ENCODE results near the gene ADAP2. TPM values are rescaled to one million over a fixed set of nuclear protein-coding genes. Genes with fewer than 3 reads are reported as not detected.
"Not testable (repeated sequence)": the region's sequence is repeated elsewhere in the genome, so short reads cannot be mapped to it uniquely, and the experiment has no call there.

The ADAP2 gene
- total RNA-seq, 2 experiments from 2014 or later = 0.92 to 1.5 TPM

GRCh38 chr17:30957741-30958140 is 36.0 kb downstream of the ADAP2 start:
- CTCF ChIA-PET = no interaction called here
- Mint-ChIP-seq H3K4me3 (no peak overlapping the region), H3K27me3 (peaks cover 3% of the 10 kb centered on the region), H3K4me1 (ENCODE audit: low read depth) (peaks cover 5% of the 10 kb centered on the region), H3K27ac (no peak overlapping the region), H3K9me3 (no peaks in the 10 kb centered on the region), H3K36me3 (ENCODE audit: low read depth) (no peaks in the 10 kb centered on the region)
- intact Hi-C loops (cut with micrococcal nuclease) = no loop called here
- DNase-seq = no peak
- POLR2A ChIA-PET = no interaction called here
- no peak for ATAC-seq
- TF ChIP-seq CTCF (IDR thresholded peaks at IDR 0.05) = no peak

GRCh38 chr17:30958187-30958586 is 36.4 kb downstream of the ADAP2 start:
- Mint-ChIP-seq H3K27ac (no peak overlapping the region), H3K27me3 (peaks cover 3% of the 10 kb centered on the region), H3K4me1 (ENCODE audit: low read depth) (peaks cover 5% of the 10 kb centered on the region), H3K36me3 (ENCODE audit: low read depth) (no peaks in the 10 kb centered on the region), H3K4me3 (no peak overlapping the region), H3K9me3 (no peaks in the 10 kb centered on the region)
- intact Hi-C loops (cut with micrococcal nuclease) = no loop called here
- ATAC-seq (no peak), DNase-seq (no peak)
- TF ChIP-seq CTCF (IDR thresholded peaks at IDR 0.05) = no peak
- CTCF ChIA-PET = no interaction called here
- POLR2A ChIA-PET = no interaction called here

- ATAC-seq = peak; percentile 27
Observed at GRCh38 chr17:30961209-30962188, 39.8 kb downstream of the ADAP2 start.

GRCh38 chr17:30964312-30964711 is 42.6 kb downstream of the ADAP2 start:
- H3K4me3 Mint-ChIP-seq; H3K36me3 Mint-ChIP-seq (ENCODE audit: low read depth); DNase-seq; CTCF ChIA-PET; H3K27me3 Mint-ChIP-seq; H3K27ac Mint-ChIP-seq; H3K9me3 Mint-ChIP-seq; ATAC-seq; intact Hi-C loops (cut with micrococcal nuclease); POLR2A ChIA-PET: not testable (repeated sequence)
- H3K4me1 Mint-ChIP-seq (ENCODE audit: low read depth) = peaks cover 17% of the 10 kb centered on the region

More at GRCh38 chr17:30961209-30962188, 39.8 kb downstream of the ADAP2 start:
- ChIA-PET CTCF (interaction anchor here (1.1 kb wide), 1 partner anchor 45 kb away, joined by 4 read pairs; no protein-coding TSS in a partner anchor), POLR2A (no interaction called here)
- Mint-ChIP-seq H3K9me3 (no peaks in the 10 kb centered on the region), H3K36me3 (ENCODE audit: low read depth) (no peaks in the 10 kb centered on the region), H3K4me3 (no peak overlapping the region), H3K27ac (no peak overlapping the region), H3K4me1 (ENCODE audit: low read depth) (peaks cover 5% of the 10 kb centered on the region), H3K27me3 (peaks cover 3% of the 10 kb centered on the region)
- no peak for DNase-seq
- TF ChIP-seq CTCF (IDR thresholded peaks at IDR 0.05) = no peak
- intact Hi-C loops (cut with micrococcal nuclease) = no loop called here

GRCh38 chr17:30964876-30965275 is 43.1 kb downstream of the ADAP2 start:
- no peak overlapping the region for H3K27ac Mint-ChIP-seq
- H3K4me1 Mint-ChIP-seq (ENCODE audit: low read depth) = peaks cover 18% of the 10 kb centered on the region
- intact Hi-C loops (cut with micrococcal nuclease) = no loop called here
- no peak overlapping the region for H3K4me3 Mint-ChIP-seq
- CTCF ChIA-PET = no interaction called here
- POLR2A ChIA-PET = no interaction called here
- no peaks in the 10 kb centered on the region for H3K9me3 Mint-ChIP-seq
- no peak for TF ChIP-seq CTCF (IDR thresholded peaks at IDR 0.05)
- ATAC-seq = no peak
- DNase-seq = no peak
- H3K36me3 Mint-ChIP-seq (ENCODE audit: low read depth) = no peaks in the 10 kb centered on the region
- H3K27me3 Mint-ChIP-seq = peaks cover 9% of the 10 kb centered on the region
